ENCODE results near the gene CENPN.

GRCh38 chr16:80984124-80984892 is 22.7 kb upstream of the CENPN start:
- no peak for TF ChIP-seq CTCF (IDR thresholded peaks at IDR 0.05)
- no peak for TF ChIP-seq POLR2A (IDR thresholded peaks at IDR 0.05)

Data from testis (tissue), 2 donors.